Measurements from ENCODE around the gene TMC3. TPM values are rescaled to one million over a fixed set of nuclear protein-coding genes. Genes with fewer than 3 reads are reported as not detected.

TMC3 gene
- polyA plus RNA-seq, 1 of the 3 experiments (the other 2 are of a cell fraction): not detected

- Histone ChIP-seq H3K4me3 (ENCODE audit: low read depth in 2 of 2, low read length in 1 of 2) (no peak overlapping the region), H3K4me1 (ENCODE audit: control insufficient read depth in 1 of 2, insufficient read depth in 2 of 2, low read depth in 1 of 2, low read length in 1 of 2) (peaks cover 7 to 9% of the 10 kb centered on the region in 2 experiments; a peak in 2 of 4 replicates), H2AFZ (ENCODE audit: low read depth) (no peak overlapping the region), H3K9me2 (no peaks in the 10 kb centered on the region), H3K79me2 (ENCODE audit: insufficient read depth) (no peaks in the 10 kb centered on the region), H3K27ac (ENCODE audit: low read depth in 2 of 2, low read length in 1 of 2) (no peak overlapping the region), H3F3A (replicated peaks; ENCODE audit: insufficient read depth) (no peaks in the 10 kb centered on the region), H4K20me1 (ENCODE audit: insufficient read depth) (no peaks in the 10 kb centered on the region), H3K36me3 (replicated peaks in 1 of 2; ENCODE audit: control insufficient read depth in 1 of 2, insufficient read depth in 2 of 2, low read length in 1 of 2) (no peaks in the 10 kb centered on the region), H3K9me3 (no peaks in the 10 kb centered on the region), H3K9ac (no peak overlapping the region), H3K27me3 (ENCODE audit: insufficient read depth) (peaks cover 11% of the 10 kb centered on the region), H3K4me2 (no peak overlapping the region)
- no peak for TF ChIP-seq MAX (IDR thresholded peaks at IDR 0.05; ENCODE audit: low read depth)
- TF ChIP-seq MEF2A (IDR thresholded peaks at IDR 0.05; ENCODE audit: borderline replicate concordance, low read depth): no peak
- no peak for TF ChIP-seq FOXM1 (IDR thresholded peaks at IDR 0.05; ENCODE audit: low read depth)
- TF ChIP-seq YY1 (IDR thresholded peaks at IDR 0.05; ENCODE audit: low read depth): no peak
- DNase-seq: no peak
- WGBS (ENCODE audit: low lambda C conversion rate): 61% methylated on average over 5 of the region's 5 CpGs
- ChIA-PET POLR2A (no interaction called here), CTCF (interaction anchor here (0.7 to 1.0 kb wide), 3 partner anchors 20 to 29 kb away, joined by 3 to 5 read pairs (median 3); no protein-coding TSS in a partner anchor)
Observed at GRCh38 chr15:81295486-81296121, 78.4 kb downstream of the TMC3 start.

- no peaks in the 10 kb centered on the region for H3K36me3 ChIP-seq (replicated peaks in 1 of 2; ENCODE audit: control insufficient read depth in 1 of 2, insufficient read depth in 2 of 2, low read length in 1 of 2)
- CTCF ChIA-PET: interaction anchor here (4.8 kb wide), 1 partner anchor 28 kb away, joined by 28 read pairs; no protein-coding TSS in a partner anchor
- no peak overlapping the region for H3K4me3 ChIP-seq (ENCODE audit: low read depth in 2 of 2, low read length in 1 of 2)
- H3K4me1 ChIP-seq (ENCODE audit: control insufficient read depth in 1 of 2, insufficient read depth in 2 of 2, low read depth in 1 of 2, low read length in 1 of 2): peaks cover 7 to 9% of the 10 kb centered on the region in 2 experiments; a peak in 2 of 4 replicates
- H3K9me3 ChIP-seq: no peaks in the 10 kb centered on the region
- no peaks in the 10 kb centered on the region for H3F3A ChIP-seq (replicated peaks; ENCODE audit: insufficient read depth)
- H4K20me1 ChIP-seq (ENCODE audit: insufficient read depth): no peaks in the 10 kb centered on the region
- no peak overlapping the region for H2AFZ ChIP-seq (ENCODE audit: low read depth)
- POLR2A ChIA-PET: no interaction called here
- H3K9ac ChIP-seq: no peak overlapping the region
- H3K9me2 ChIP-seq: no peaks in the 10 kb centered on the region
- DNase-seq: no peak
- WGBS (ENCODE audit: low lambda C conversion rate): 53% methylated on average over 6 of the region's 6 CpGs
- H3K79me2 ChIP-seq (ENCODE audit: insufficient read depth): no peaks in the 10 kb centered on the region
- peaks cover 10% of the 10 kb centered on the region for H3K27me3 ChIP-seq (ENCODE audit: insufficient read depth)
- H3K27ac ChIP-seq (ENCODE audit: low read depth in 2 of 2, low read length in 1 of 2): no peak overlapping the region
- no peak for TF ChIP-seq SMC3 (IDR thresholded peaks at IDR 0.05; ENCODE audit: low read depth, low read length)
- TF ChIP-seq MEF2A (IDR thresholded peaks at IDR 0.05; ENCODE audit: borderline replicate concordance, low read depth): no peak
- TF ChIP-seq GABPA (IDR thresholded peaks at IDR 0.05; ENCODE audit: low read depth): no peak
- TF ChIP-seq FOSL2 (IDR thresholded peaks at IDR 0.05; ENCODE audit: borderline replicate concordance, low read depth): no peak
- TF ChIP-seq USF2 (IDR thresholded peaks at IDR 0.05; ENCODE audit: borderline replicate concordance, low read depth, low read length): no peak
- no peak for TF ChIP-seq FOXM1 (IDR thresholded peaks at IDR 0.05; ENCODE audit: low read depth)
- no peak for TF ChIP-seq RCOR1 (IDR thresholded peaks at IDR 0.05; ENCODE audit: low read length)
- no peak for TF ChIP-seq TCF12 (IDR thresholded peaks at IDR 0.05)
- TF ChIP-seq CHD2 (IDR thresholded peaks at IDR 0.05; ENCODE audit: low read length, partially characterized antibody): no peak
- H3K4me2 ChIP-seq: no peak overlapping the region
Observed at GRCh38 chr15:81294516-81294880, 79.5 kb downstream of the TMC3 start.
